SKM-1 (cell line): ENCODE results near the gene APOL2.
"Not testable (repeated sequence)": the region's sequence is repeated elsewhere in the genome, so short reads cannot be mapped to it uniquely, and the experiment has no call there.

Source experiments
- DNase-seq: peaks from one replicate; lab custom pipeline; 2025; ENCODE audit not compliant: unreplicated experiment; lab: John Stamatoyannopoulos, UW

Gene APOL2

GRCh38 chr22:36245805-36246356 is 6.6 kb upstream of the APOL2 start:
- no peak for DNase-seq

- DNase-seq = no peak
These were observed 5.4 kb upstream of the APOL2 start for GRCh38 chr22:36244522-36245391.

- no peak for DNase-seq
These were observed 4.7 kb upstream of the APOL2 start for GRCh38 chr22:36243986-36244385.

GRCh38 chr22:36239150-36239400 is 252 bp downstream of the APOL2 start:
- no peak for DNase-seq

GRCh38 chr22:36238373-36239149 is 766 bp downstream of the APOL2 start:
- no peak for DNase-seq

GRCh38 chr22:36237462-36238372 is 1.6 kb downstream of the APOL2 start:
- no peak for DNase-seq

- no peak for DNase-seq
These were observed 2.7 kb downstream of the APOL2 start for GRCh38 chr22:36236388-36237319.

- DNase-seq = no peak
These were observed 3.7 kb downstream of the APOL2 start for GRCh38 chr22:36235585-36235984.

GRCh38 chr22:36234919-36235318 is 4.4 kb downstream of the APOL2 start:
- no peak for DNase-seq

GRCh38 chr22:36234213-36234612 is 5.1 kb downstream of the APOL2 start:
- DNase-seq = no peak

- DNase-seq = no peak
These were observed 5.5 kb downstream of the APOL2 start for GRCh38 chr22:36233796-36234195.

- no peak for DNase-seq
These were observed 6.5 kb downstream of the APOL2 start for GRCh38 chr22:36232715-36233401.

GRCh38 chr22:36231051-36231450 is 8.3 kb downstream of the APOL2 start:
- DNase-seq = not testable (repeated sequence)

GRCh38 chr22:36229649-36230048 is 9.7 kb downstream of the APOL2 start:
- DNase-seq = not testable (repeated sequence)

GRCh38 chr22:36228944-36229343 is 10.4 kb downstream of the APOL2 start:
- no peak for DNase-seq

GRCh38 chr22:36228369-36228768 is 11.0 kb downstream of the APOL2 start:
- DNase-seq = not testable (repeated sequence)

GRCh38 chr22:36227806-36228205 is 11.5 kb downstream of the APOL2 start:
- DNase-seq = no peak

GRCh38 chr22:36227396-36227795 is 11.9 kb downstream of the APOL2 start:
- no peak for DNase-seq

- DNase-seq = no peak
These were observed 13.1 kb downstream of the APOL2 start for GRCh38 chr22:36226189-36226588.
